CD4-positive, alpha-beta memory T cell (primary cell): Measurements from ENCODE around the gene TMEM176B. TPM values are rescaled to one million over a fixed set of nuclear protein-coding genes. Genes with fewer than 3 reads are reported as not detected.

Source experiments
- CTCF ChIA-PET: fragments of 350-600 bp; sonication (Branson Sonifier 250); formaldehyde crosslinking; loops from one replicate; lab custom pipeline; 2021; ENCODE audit warnings: inconsistent platforms; ENCODE audit not compliant: partially characterized antibody; lab: Charles Lee
- POLR2A ChIA-PET: fragments of 350-600 bp; sonication (Branson Sonifier 250); formaldehyde crosslinking; loops from one replicate; lab custom pipeline; 2021; ENCODE audit not compliant: partially characterized antibody; lab: Charles Lee
- DNase-seq, 5 donors: peaks; one replicate each; pipeline versions ENCODE4 v3.0.0 to v3.0.0-alpha.2; 2020 to 2022; ENCODE audit warnings: mixed read lengths in 1 of 5
- H3K27ac ChIP-seq: one replicate; pipeline ENCODE4 v1.7.0; 2013; ENCODE audit warnings: low read depth, low read length
- H3K27me3 ChIP-seq: 2 replicates; pipeline ENCODE4 v1.7.0; 2013; ENCODE audit warnings: mild to moderate bottlenecking, low read length, moderate library complexity; ENCODE audit not compliant: insufficient read depth
- H3K36me3 ChIP-seq: 2 replicates; pipeline ENCODE4 v1.7.0; 2013; ENCODE audit warnings: mild to moderate bottlenecking, low read length, moderate library complexity; ENCODE audit not compliant: insufficient read depth
- H3K4me1 ChIP-seq: 2 replicates; pipeline ENCODE4 v1.7.0; 2013; ENCODE audit warnings: mild to moderate bottlenecking, low read length, moderate library complexity; ENCODE audit not compliant: insufficient read depth
- H3K4me3 ChIP-seq, 2 donors: one replicate each; pipeline ENCODE4 v1.7.0; 2013; ENCODE audit warnings: low read length in 2 of 2, mild to moderate bottlenecking in 1 of 2
- H3K9me3 ChIP-seq, 2 donors: one replicate each; pipeline ENCODE4 v1.7.0; 2013; ENCODE audit warnings: low read length in 2 of 2, control low read depth in 1 of 2; ENCODE audit not compliant: control insufficient read depth in 1 of 2
- H3K27ac Mint-ChIP-seq, 7 donors: one replicate each; pipeline ENCODE4 v1.8.0; 2020 to 2021; ENCODE audit warnings: mixed read lengths in 7 of 7, mild to moderate bottlenecking in 6 of 7, inconsistent platforms in 3 of 7, moderate library complexity in 3 of 7
- H3K27me3 Mint-ChIP-seq, 2 donors: one replicate each; pipeline ENCODE4 v1.8.0; 2020 to 2021; ENCODE audit warnings: mixed read lengths in 2 of 2
- H3K36me3 Mint-ChIP-seq, 2 donors: one replicate each; pipeline ENCODE4 v1.8.0; 2020 to 2021; ENCODE audit warnings: mixed read lengths in 2 of 2, inconsistent platforms in 1 of 2, mild to moderate bottlenecking in 1 of 2
- H3K4me1 Mint-ChIP-seq, 4 donors: one replicate each; pipeline ENCODE4 v1.8.0; 2020 to 2021; ENCODE audit warnings: mixed read lengths in 4 of 4, mild to moderate bottlenecking in 1 of 4
- H3K4me3 Mint-ChIP-seq, 8 donors: one replicate each; pipeline ENCODE4 v1.8.0; 2020 to 2021; ENCODE audit warnings: mixed read lengths in 8 of 8, mild to moderate bottlenecking in 7 of 8, moderate library complexity in 6 of 8, inconsistent platforms in 3 of 8
- H3K9me3 Mint-ChIP-seq, 8 donors: one replicate each; pipeline ENCODE4 v1.8.0; 2020 to 2021; ENCODE audit warnings: mixed read lengths in 8 of 8, mild to moderate bottlenecking in 5 of 8, inconsistent platforms in 3 of 8, moderate library complexity in 1 of 8
- intact Hi-C: fragments of 100-400 bp; cut with micrococcal nuclease; formaldehyde crosslinking; loops from one replicate; pipeline ENCODE4 v1.15.1; 2023
- polyA plus RNA-seq, 2 donors: library from polyadenylated mRNA; unstranded; fragments of 300-500 nt; fragmentation: Illumina TruSeq; gene quantifications; one replicate each; pipeline ENCODE4 v1.2.3, GENCODE V29; 2021
- total RNA-seq, 2 experiments: library from RNA; stranded (reverse); gene quantifications; one replicate each; pipeline ENCODE4 v1.2.3, GENCODE V29; 2021

Gene TMEM176B
- total and polyA plus RNA-seq, 4 experiments from 2014 or later, result 1.6 to 2.3 TPM; not detected in 2

DNA sequence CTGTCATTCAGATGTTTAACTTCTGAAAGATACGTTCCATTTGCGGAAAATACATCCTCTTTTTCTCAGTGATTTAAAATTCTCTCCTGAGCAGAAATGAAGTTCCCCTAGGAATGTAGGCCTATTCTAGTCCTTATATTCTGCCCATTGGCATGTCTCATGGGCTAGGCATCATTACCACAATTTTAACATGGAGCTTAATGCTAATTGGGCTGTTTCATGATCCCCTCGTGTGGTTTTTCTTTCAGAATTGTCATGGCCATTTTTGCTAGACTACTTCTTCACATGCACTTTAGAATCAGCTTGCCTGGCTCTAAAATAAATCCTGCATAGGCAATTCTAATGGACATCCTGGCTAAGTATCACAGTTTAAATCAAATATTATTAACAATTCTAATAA is 1.0 kb downstream of the TMEM176B start:
- peak overlapping the region; percentile 55 to 76 (median 66) for H3K4me3 Mint-ChIP-seq
- peaks cover 27% of the 10 kb centered on the region for H3K27me3 ChIP-seq
- peaks cover 36 to 42% of the 10 kb centered on the region in 2 donors for H3K27me3 Mint-ChIP-seq
- no peaks in the 10 kb centered on the region for H3K36me3 ChIP-seq
- H3K9me3 ChIP-seq, result no peaks in the 10 kb centered on the region
- H3K9me3 Mint-ChIP-seq, result peaks cover 0 to 12% (median 2%) of the 10 kb centered on the region in 8 donors
- H3K27ac ChIP-seq, result no peak overlapping the region
- no peaks in the 10 kb centered on the region for H3K36me3 Mint-ChIP-seq
- H3K27ac Mint-ChIP-seq, result no peak overlapping the region
- intact Hi-C loops, result no loop called here
- no peak for DNase-seq
- H3K4me1 Mint-ChIP-seq, result peaks cover 2 to 14% (median 4%) of the 10 kb centered on the region in 4 donors
- H3K4me1 ChIP-seq, result peaks cover 14% of the 10 kb centered on the region
- CTCF ChIA-PET, result no interaction called here
- no peak overlapping the region for H3K4me3 ChIP-seq
- POLR2A ChIA-PET, result interaction anchor here (0.6 kb wide), 1 partner anchor 1858 kb away, joined by 3 read pairs; no protein-coding TSS in a partner anchor

DNA sequence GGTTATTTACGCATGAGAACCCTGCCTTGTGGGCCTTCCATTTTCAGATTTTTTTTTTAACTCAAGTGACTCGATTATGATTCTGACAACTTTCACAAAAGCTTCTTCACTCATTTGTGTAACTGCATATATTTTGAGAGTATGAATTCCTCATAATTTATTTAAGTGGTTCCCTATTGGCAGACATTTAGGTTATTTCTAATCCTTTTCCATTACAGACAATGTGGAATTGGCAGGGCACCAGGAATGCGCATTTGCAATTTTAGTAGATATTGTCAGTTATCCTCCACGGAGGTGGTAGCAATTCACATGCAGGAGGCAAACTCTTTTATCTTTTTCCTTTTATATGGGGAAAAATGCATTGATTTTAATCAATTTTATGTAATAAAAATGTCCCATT is 2.5 kb downstream of the TMEM176B start:
- no peak overlapping the region for H3K27ac ChIP-seq
- no peak overlapping the region for H3K27ac Mint-ChIP-seq
- CTCF ChIA-PET, result no interaction called here
- peaks cover 33 to 36% of the 10 kb centered on the region in 2 donors for H3K27me3 Mint-ChIP-seq
- H3K4me1 ChIP-seq, result peaks cover 14% of the 10 kb centered on the region
- POLR2A ChIA-PET, result no interaction called here
- H3K4me3 Mint-ChIP-seq, result peak overlapping the region in 1 of 8 donors; percentile 50
- peaks cover 0 to 12% (median 2%) of the 10 kb centered on the region in 8 donors for H3K9me3 Mint-ChIP-seq
- H3K27me3 ChIP-seq, result peaks cover 27% of the 10 kb centered on the region
- H3K36me3 ChIP-seq, result no peaks in the 10 kb centered on the region
- intact Hi-C loops, result no loop called here
- H3K4me1 Mint-ChIP-seq, result peaks cover 2 to 14% (median 4%) of the 10 kb centered on the region in 4 donors
- no peaks in the 10 kb centered on the region for H3K36me3 Mint-ChIP-seq
- DNase-seq, result no peak
- no peak overlapping the region for H3K4me3 ChIP-seq
- H3K9me3 ChIP-seq, result no peaks in the 10 kb centered on the region

DNA sequence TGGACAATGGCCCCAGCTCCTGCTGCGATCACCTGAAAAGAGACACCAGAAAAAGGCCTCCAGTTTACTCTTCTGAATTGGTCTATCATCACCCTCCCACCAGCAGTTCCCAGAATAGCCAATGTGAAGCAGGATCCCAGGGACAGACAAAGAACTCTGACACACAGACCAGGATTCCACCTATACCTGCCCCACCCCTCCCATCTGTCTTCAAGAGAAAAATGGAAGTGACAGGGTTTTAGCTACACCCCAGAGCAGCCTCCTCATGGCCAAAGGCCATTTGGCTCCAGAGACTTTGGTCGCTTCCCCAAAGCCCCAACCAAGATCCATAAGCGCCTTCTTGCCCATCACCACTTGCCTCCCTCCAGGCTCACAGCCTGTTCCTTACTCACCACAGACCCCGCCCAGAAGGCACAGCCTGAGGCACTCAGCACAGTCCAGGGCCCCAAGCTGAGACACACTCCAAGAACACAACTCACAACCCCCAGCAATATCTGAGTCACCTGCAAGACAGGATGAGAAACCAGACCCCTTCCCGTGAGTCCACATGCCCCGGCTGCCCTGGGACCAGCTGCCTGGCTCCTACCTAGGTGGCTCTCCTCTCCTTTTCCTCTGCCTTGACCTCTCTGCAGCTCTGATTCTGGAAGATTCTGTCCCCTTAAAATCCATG is 6.5 kb downstream of the TMEM176B start:
- no peaks in the 10 kb centered on the region for H3K36me3 Mint-ChIP-seq
- Histone ChIP-seq H3K27me3 (no peaks in the 10 kb centered on the region), H3K4me3 (no peak overlapping the region), H3K9me3 (no peaks in the 10 kb centered on the region), H3K27ac (no peak overlapping the region), H3K36me3 (no peaks in the 10 kb centered on the region), H3K4me1 (no peaks in the 10 kb centered on the region)
- H3K27ac Mint-ChIP-seq, result no peak overlapping the region
- H3K9me3 Mint-ChIP-seq, result peaks cover 0 to 12% (median 2%) of the 10 kb centered on the region in 8 donors
- no peak overlapping the region for H3K4me3 Mint-ChIP-seq
- ChIA-PET CTCF (no interaction called here), POLR2A (no interaction called here)
- H3K4me1 Mint-ChIP-seq, result no peaks in the 10 kb centered on the region
- DNase-seq, result no peak
- H3K27me3 Mint-ChIP-seq, result peaks cover 16 to 19% of the 10 kb centered on the region in 2 donors
- intact Hi-C loops, result no loop called here

DNA sequence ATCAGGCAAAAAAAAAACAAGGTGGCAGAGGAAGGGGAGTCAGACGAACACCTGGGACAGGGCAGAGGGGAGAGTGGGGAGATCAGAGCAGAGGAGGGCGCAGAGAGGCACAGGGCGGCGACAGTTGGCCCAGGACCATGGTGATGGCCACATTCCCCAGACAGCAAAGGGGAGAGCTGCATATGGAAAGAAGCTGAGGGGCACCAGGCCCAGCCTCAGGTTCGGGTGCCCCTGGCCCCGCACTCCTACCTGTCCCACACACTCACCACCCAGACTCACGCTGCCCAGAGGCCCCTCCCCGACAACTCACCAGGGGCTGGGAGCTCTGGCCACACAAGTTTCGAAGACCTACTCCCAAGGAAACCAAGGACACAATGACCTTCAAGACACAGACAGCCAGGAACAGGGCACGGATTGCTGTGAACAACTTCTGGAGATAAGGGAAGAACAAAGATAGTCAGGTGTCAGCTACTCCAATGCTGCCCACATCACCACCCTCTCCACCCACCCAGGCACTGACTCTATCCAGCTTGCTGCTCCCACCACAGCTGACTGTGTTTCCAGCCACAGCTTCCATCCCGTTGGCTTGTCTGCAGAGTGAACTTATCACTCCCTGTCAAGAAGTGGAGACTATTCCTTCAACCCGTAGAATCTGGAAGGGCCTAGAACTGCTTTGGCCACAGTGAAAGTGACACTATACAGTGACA is 8.3 kb downstream of the TMEM176B start:
- no peaks in the 10 kb centered on the region for H3K36me3 ChIP-seq
- ChIA-PET CTCF (no interaction called here), POLR2A (no interaction called here)
- Mint-ChIP-seq H3K27me3 (peaks cover 9 to 13% of the 10 kb centered on the region in 2 donors), H3K4me1 (no peaks in the 10 kb centered on the region), H3K4me3 (no peak overlapping the region), H3K36me3 (no peaks in the 10 kb centered on the region), H3K27ac (no peak overlapping the region), H3K9me3 (peaks cover 0 to 9% (median under 1%) of the 10 kb centered on the region in 8 donors)
- intact Hi-C loops, result no loop called here
- H3K4me1 ChIP-seq, result no peaks in the 10 kb centered on the region
- H3K9me3 ChIP-seq, result no peaks in the 10 kb centered on the region
- H3K27me3 ChIP-seq, result no peaks in the 10 kb centered on the region
- no peak overlapping the region for H3K4me3 ChIP-seq
- DNase-seq, result no peak
- no peak overlapping the region for H3K27ac ChIP-seq

DNA sequence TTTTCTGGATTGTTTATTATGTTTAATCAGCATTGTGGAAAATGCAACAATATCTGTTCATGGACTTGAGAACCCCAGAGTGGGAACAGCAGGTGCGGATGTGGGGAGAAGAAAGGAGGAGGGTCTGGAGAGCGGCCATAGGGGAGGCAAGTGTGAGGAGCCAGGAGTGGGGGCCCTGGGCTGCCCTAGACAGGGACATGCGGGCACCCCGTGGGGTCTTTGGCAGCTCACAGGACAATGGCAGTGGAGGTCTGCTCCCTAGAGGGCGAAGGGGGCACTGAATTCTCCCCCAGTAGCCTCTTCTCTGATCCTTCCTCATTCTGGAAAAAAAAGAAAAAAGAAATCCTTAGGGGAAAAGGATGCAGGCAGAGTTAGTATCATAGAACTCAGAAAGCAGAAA is 8.9 kb downstream of the TMEM176B start:
- Histone ChIP-seq H3K36me3 (no peaks in the 10 kb centered on the region), H3K4me1 (no peaks in the 10 kb centered on the region), H3K27me3 (no peaks in the 10 kb centered on the region), H3K27ac (no peak overlapping the region), H3K9me3 (no peaks in the 10 kb centered on the region), H3K4me3 (no peak overlapping the region)
- POLR2A ChIA-PET, result no interaction called here
- no peak overlapping the region for H3K4me3 Mint-ChIP-seq
- H3K4me1 Mint-ChIP-seq, result no peaks in the 10 kb centered on the region
- H3K9me3 Mint-ChIP-seq, result peaks cover 0 to 8% (median under 1%) of the 10 kb centered on the region in 8 donors
- peaks cover 8 to 12% of the 10 kb centered on the region in 2 donors for H3K27me3 Mint-ChIP-seq
- CTCF ChIA-PET, result no interaction called here
- no peak for DNase-seq
- H3K36me3 Mint-ChIP-seq, result no peaks in the 10 kb centered on the region
- peak overlapping the region in 1 of 7 donors; percentile 6 for H3K27ac Mint-ChIP-seq
- intact Hi-C loops, result no loop called here

DNA sequence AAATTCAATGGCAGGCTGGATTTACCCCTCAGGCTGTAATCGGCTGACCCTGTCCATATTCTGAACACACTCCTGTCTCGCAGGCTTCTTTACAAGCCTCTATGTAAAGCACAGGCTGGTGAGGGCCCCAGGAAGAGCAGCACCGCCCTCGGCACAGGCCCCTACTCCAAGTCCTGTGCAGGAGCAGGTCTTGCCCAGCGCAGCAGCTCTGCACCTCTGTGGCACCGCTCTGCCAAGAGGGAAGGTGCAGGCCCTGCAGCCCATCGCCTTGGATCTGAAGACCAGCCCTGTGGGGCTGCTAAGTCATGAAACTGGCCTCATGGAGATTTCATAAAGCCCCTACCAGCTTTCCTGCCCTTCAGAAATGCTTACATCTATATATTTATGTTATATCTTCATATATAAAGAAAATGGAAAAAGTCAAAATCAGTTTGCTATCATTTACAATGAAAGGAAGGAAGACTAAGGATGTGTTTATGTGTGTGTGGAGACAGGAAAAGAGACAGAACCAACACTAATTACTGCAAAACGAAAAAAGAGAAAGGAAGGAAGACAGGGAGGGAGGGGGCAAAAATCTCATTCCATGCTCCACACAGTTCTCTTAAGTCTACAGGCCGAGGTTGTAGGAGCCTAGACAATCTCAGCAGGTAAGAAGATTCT is 9.6 kb downstream of the TMEM176B start:
- POLR2A ChIA-PET, result no interaction called here
- CTCF ChIA-PET, result no interaction called here
- intact Hi-C loops, result no loop called here

More for the DNA sequence above, 9.6 kb downstream of the TMEM176B start:
- Histone ChIP-seq H3K27me3 (no peaks in the 10 kb centered on the region), H3K27ac (no peak overlapping the region), H3K4me1 (no peaks in the 10 kb centered on the region), H3K4me3 (no peak overlapping the region), H3K9me3 (no peaks in the 10 kb centered on the region), H3K36me3 (no peaks in the 10 kb centered on the region)
- DNase-seq, result no peak
- no peaks in the 10 kb centered on the region for H3K9me3 Mint-ChIP-seq
- H3K4me3 Mint-ChIP-seq, result no peak overlapping the region
- no peaks in the 10 kb centered on the region for H3K4me1 Mint-ChIP-seq
- peaks cover 3 to 6% of the 10 kb centered on the region in 2 donors for H3K27me3 Mint-ChIP-seq
- H3K36me3 Mint-ChIP-seq, result no peaks in the 10 kb centered on the region
- H3K27ac Mint-ChIP-seq, result peak overlapping the region in 1 of 7 donors; percentile 37
